Activated B cell treated with CpG ODN at 0.5 μM for 24 hours (primary cell): ENCODE data around the gene ZNF362. TPM values are rescaled to one million over a fixed set of nuclear protein-coding genes. Genes with fewer than 3 reads are reported as not detected.

ENCODE experiments used
- ATAC-seq: fragments of 200-7000 bp; cut with Tn5 transposase; one replicate; pipeline ENCODE4 v1.10.0; 2021; ENCODE audit warnings: low read depth, mild to moderate bottlenecking, moderate library complexity
- CTCF ChIA-PET: fragments of 350-600 bp; sonication (Branson Sonifier 250); formaldehyde crosslinking; loops from one replicate; lab custom pipeline; 2021; ENCODE audit warnings: antibody characterized with exemption; lab: Charles Lee
- POLR2A ChIA-PET: fragments of 350-600 bp; sonication (Branson Sonifier 250); formaldehyde crosslinking; loops from one replicate; lab custom pipeline; 2021; ENCODE audit warnings: antibody characterized with exemption; lab: Charles Lee
- DNase-seq: peaks from one replicate; pipeline ENCODE4 v3.0.0; 2022
- H3K27ac Mint-ChIP-seq: one replicate; pipeline ENCODE4 v1.8.0; 2020; ENCODE audit warnings: mixed read lengths
- H3K27me3 Mint-ChIP-seq: one replicate; pipeline ENCODE4 v1.8.0; 2021; ENCODE audit warnings: mixed read lengths
- H3K36me3 Mint-ChIP-seq: one replicate; pipeline ENCODE4 v1.8.0; 2021; ENCODE audit warnings: low read depth, mixed read lengths
- H3K4me1 Mint-ChIP-seq: one replicate; pipeline ENCODE4 v1.8.0; 2021; ENCODE audit warnings: mixed read lengths
- H3K4me3 Mint-ChIP-seq: one replicate; pipeline ENCODE4 v1.8.0; 2020; ENCODE audit warnings: mild to moderate bottlenecking, mixed read lengths
- H3K9me3 Mint-ChIP-seq: one replicate; pipeline ENCODE4 v1.8.0; 2020; ENCODE audit warnings: mixed read lengths
- intact Hi-C: fragments of 100-400 bp; cut with micrococcal nuclease; formaldehyde crosslinking; loops from one replicate; pipeline ENCODE4 v1.15.1; 2024
- total RNA-seq: library from RNA; stranded (reverse); gene quantifications from 2 replicates; pipeline ENCODE4 v1.2.3, GENCODE V29; 2022
- TF ChIP-seq, protein P1 (sequence below): fragments of 200-600 bp; IDR thresholded peaks from one replicate; pipeline ENCODE4 v1.8.0; 2022; ENCODE audit warnings: antibody characterized with exemption, mild to moderate bottlenecking

Gene ZNF362
- total RNA-seq, 1 donor from 2014 or later: 17.7 TPM

DNA sequence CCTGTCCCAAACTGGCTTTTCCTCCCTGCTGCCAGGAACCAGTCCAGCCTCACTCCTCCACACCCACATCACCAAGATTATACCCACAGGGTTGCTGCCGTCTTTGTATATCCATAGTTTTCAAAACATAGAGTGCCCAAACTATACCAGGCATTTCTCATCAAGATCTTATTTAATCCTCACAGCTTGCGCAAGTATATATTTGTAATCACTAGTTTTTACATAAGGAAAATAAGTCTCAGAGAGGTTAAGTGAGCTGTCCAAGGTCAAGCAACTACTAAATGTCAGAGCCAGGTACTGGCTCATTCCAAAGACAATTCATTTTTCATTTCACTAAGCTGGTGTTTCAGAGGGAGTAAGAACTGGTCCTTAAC is 34.9 kb upstream of the ZNF362 start:
- H3K36me3 Mint-ChIP-seq: no peaks in the 10 kb centered on the region
- DNase-seq: no peak

DNA sequence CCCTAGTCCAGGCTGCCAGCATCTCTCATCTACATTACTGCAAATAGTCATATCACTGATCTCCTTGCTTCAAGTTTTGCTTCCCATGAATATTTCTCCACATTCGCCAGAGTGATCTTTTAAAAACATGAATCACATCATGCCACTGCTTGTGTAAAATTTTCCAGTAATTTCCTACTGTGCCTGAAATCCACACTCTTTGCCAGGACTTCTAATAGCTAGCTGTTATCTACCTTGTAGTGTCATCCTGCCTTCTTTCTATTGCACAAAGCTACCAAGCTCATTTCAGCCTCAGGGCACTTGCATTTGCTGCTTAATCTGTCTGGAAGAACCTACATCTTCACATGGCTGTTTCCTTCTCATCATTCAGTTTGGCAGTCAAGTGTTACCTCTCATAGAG is 33.9 kb upstream of the ZNF362 start:
- ChIA-PET CTCF (no interaction called here), POLR2A (no interaction called here)
- Mint-ChIP-seq H3K27ac (no peak overlapping the region), H3K36me3 (no peaks in the 10 kb centered on the region), H3K4me3 (no peak overlapping the region), H3K27me3 (peaks cover 5% of the 10 kb centered on the region), H3K4me1 (peaks cover 3% of the 10 kb centered on the region), H3K9me3 (peaks cover 16% of the 10 kb centered on the region)
- TF ChIP-seq, protein P1, sequence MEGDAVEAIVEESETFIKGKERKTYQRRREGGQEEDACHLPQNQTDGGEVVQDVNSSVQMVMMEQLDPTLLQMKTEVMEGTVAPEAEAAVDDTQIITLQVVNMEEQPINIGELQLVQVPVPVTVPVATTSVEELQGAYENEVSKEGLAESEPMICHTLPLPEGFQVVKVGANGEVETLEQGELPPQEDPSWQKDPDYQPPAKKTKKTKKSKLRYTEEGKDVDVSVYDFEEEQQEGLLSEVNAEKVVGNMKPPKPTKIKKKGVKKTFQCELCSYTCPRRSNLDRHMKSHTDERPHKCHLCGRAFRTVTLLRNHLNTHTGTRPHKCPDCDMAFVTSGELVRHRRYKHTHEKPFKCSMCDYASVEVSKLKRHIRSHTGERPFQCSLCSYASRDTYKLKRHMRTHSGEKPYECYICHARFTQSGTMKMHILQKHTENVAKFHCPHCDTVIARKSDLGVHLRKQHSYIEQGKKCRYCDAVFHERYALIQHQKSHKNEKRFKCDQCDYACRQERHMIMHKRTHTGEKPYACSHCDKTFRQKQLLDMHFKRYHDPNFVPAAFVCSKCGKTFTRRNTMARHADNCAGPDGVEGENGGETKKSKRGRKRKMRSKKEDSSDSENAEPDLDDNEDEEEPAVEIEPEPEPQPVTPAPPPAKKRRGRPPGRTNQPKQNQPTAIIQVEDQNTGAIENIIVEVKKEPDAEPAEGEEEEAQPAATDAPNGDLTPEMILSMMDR: no peak
- DNase-seq (no peak), ATAC-seq (no peak)
- intact Hi-C loops: no loop called here

More for the DNA sequence above, 34.9 kb upstream of the ZNF362 start:
- H3K4me3 Mint-ChIP-seq: no peak overlapping the region
- TF ChIP-seq, protein P1: no peak
- ChIA-PET POLR2A (no interaction called here), CTCF (no interaction called here)
- peaks cover 3% of the 10 kb centered on the region for H3K4me1 Mint-ChIP-seq
- no peak for ATAC-seq
- H3K27me3 Mint-ChIP-seq: peaks cover 5% of the 10 kb centered on the region
- H3K9me3 Mint-ChIP-seq: peaks cover 16% of the 10 kb centered on the region
- intact Hi-C loops: no loop called here
- no peak overlapping the region for H3K27ac Mint-ChIP-seq

DNA sequence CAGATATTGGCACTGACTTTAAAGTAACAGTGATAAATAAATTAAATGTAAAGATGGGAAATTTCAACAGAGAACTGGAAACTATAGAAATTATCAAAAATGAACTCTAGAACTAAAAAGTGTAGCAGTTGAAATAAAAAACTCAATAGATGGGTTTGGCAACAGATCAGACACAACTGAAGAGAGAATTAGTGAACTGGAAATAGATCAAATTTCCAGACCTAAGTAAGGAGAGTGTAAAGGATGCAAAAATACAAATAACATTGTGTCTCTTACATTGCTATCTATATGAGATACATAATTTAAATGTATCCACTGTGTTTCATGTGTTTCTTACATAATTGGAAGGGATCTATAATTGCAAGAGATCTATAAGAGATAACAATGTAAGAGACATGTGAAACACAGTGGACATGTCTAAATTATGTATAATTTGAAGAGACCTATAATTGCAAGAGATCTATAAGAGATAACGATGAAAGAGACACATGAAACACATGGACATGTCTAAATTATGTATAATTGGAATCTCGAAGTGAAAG is 32.1 kb upstream of the ZNF362 start:
- H3K27me3 Mint-ChIP-seq: peaks cover 12% of the 10 kb centered on the region
- CTCF ChIA-PET: no interaction called here
- intact Hi-C loops: no loop called here
- peaks cover 16% of the 10 kb centered on the region for H3K9me3 Mint-ChIP-seq
- H3K4me3 Mint-ChIP-seq: no peak overlapping the region
- H3K4me1 Mint-ChIP-seq: no peaks in the 10 kb centered on the region
- H3K36me3 Mint-ChIP-seq: no peaks in the 10 kb centered on the region
- POLR2A ChIA-PET: interaction anchor here (1.0 kb wide), 1 partner anchor 97 kb away, joined by 3 read pairs; no protein-coding TSS in a partner anchor
- DNase-seq (no peak), ATAC-seq (no peak)
- TF ChIP-seq, protein P1: no peak
- no peak overlapping the region for H3K27ac Mint-ChIP-seq

DNA sequence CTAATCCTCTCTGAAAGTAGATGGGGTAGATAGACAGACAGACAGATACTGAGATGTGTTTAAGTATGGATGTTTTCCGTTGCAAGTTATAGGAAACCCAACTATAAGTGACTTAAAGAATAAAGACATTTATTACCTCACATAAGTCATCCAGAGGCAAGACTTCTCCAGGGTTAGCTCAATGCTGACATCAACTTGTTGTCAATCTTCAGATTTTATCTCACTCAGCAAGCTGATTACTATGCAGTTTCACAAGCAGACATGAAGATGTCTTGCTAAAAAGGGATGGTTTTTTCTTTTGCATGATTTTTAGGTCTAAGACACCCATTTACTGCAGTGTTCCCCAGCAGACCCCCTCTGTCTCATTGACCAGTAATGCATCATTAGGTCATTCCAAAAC is 30.7 kb upstream of the ZNF362 start:
- intact Hi-C loops: no loop called here
- POLR2A ChIA-PET: no interaction called here
- Mint-ChIP-seq H3K4me3 (no peak overlapping the region), H3K9me3 (peaks cover 16% of the 10 kb centered on the region), H3K27me3 (peaks cover 12% of the 10 kb centered on the region), H3K27ac (no peak overlapping the region), H3K4me1 (no peaks in the 10 kb centered on the region), H3K36me3 (no peaks in the 10 kb centered on the region)
- DNase-seq (no peak), ATAC-seq (no peak)
- TF ChIP-seq, protein P1: no peak
- CTCF ChIA-PET: no interaction called here

DNA sequence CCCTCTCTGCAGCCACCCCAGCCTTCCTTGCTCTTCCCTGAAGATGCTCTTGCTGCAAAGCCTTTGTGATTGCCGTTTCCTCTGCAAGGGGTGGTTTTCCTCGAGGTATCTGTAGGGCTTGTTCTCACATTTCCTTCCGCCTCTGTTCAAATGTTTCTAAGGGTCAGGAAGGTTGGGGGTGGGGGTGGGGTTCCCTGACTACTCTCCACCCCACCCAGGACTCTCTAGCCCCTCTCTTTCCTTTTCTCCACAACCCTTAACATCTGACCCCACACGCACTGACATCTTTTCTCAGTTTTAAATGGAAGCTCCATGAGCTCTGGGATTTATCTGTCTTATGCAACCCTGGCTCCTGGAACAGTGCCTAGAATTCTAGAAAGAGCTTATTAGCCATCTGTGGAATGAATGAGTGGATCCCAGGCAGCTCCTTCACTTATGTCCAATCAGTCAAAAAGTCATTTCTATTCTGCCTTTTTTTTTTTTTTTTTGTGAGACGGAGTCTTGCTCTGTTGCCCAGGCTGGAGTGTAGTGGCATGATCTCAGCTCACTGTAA is 27.3 kb upstream of the ZNF362 start:
- Mint-ChIP-seq H3K36me3 (no peaks in the 10 kb centered on the region), H3K27ac (no peak overlapping the region), H3K4me3 (no peak overlapping the region), H3K4me1 (no peaks in the 10 kb centered on the region), H3K27me3 (peaks cover 18% of the 10 kb centered on the region), H3K9me3 (peaks cover 10% of the 10 kb centered on the region)
- intact Hi-C loops: no loop called here
- TF ChIP-seq, protein P1: no peak
- DNase-seq (no peak), ATAC-seq (no peak)
- CTCF ChIA-PET: no interaction called here
- POLR2A ChIA-PET: no interaction called here
